ENCODE data around the gene OPTC.

The OPTC gene

GRCh38 chr1:203508463-203509073 lies 14.6 kb downstream of the OPTC start:
- Histone ChIP-seq H3K27ac (peak overlapping the region in 1 of 2 donors; percentile 8), H3K4me3 (no peak overlapping the region)
- DNase-seq (ENCODE audit: low spot score), result no peak
- TF ChIP-seq CTCF (IDR thresholded peaks at IDR 0.05), result no peak

- Histone ChIP-seq H3K27ac (no peak overlapping the region), H3K4me3 (no peak overlapping the region)
- no peak for TF ChIP-seq CTCF (IDR thresholded peaks at IDR 0.05)
- DNase-seq (ENCODE audit: low spot score), result no peak
Measured at GRCh38 chr1:203509135-203509534, 15.2 kb downstream of the OPTC start.

GRCh38 chr1:203511513-203511912 lies 17.6 kb downstream of the OPTC start:
- TF ChIP-seq CTCF (IDR thresholded peaks at IDR 0.05), result no peak
- Histone ChIP-seq H3K4me3 (no peak overlapping the region), H3K27ac (no peak overlapping the region)
- no peak for DNase-seq (ENCODE audit: low spot score)

- no peak for DNase-seq (ENCODE audit: low spot score)
- Histone ChIP-seq H3K4me3 (no peak overlapping the region), H3K27ac (no peak overlapping the region)
- no peak for TF ChIP-seq CTCF (IDR thresholded peaks at IDR 0.05)
Measured at GRCh38 chr1:203511930-203512329, 18.0 kb downstream of the OPTC start.

GRCh38 chr1:203512517-203512847 lies 18.5 kb downstream of the OPTC start:
- Histone ChIP-seq H3K27ac (peak overlapping the region in 1 of 2 donors; percentile 50), H3K4me3 (no peak overlapping the region)
- no peak for TF ChIP-seq CTCF (IDR thresholded peaks at IDR 0.05)
- no peak for DNase-seq (ENCODE audit: low spot score)

GRCh38 chr1:203512848-203513584 lies 19.1 kb downstream of the OPTC start:
- DNase-seq (ENCODE audit: low spot score), result no peak
- no peak for TF ChIP-seq CTCF (IDR thresholded peaks at IDR 0.05)
- Histone ChIP-seq H3K27ac (peak overlapping the region; percentile 33 to 50), H3K4me3 (no peak overlapping the region)

- no peak for DNase-seq (ENCODE audit: low spot score)
- TF ChIP-seq CTCF (IDR thresholded peaks at IDR 0.05), result no peak
- peak overlapping the region in 1 of 2 donors; percentile 50 for H3K27ac ChIP-seq
- no peak overlapping the region for H3K4me3 ChIP-seq
Measured at GRCh38 chr1:203513585-203514031, 19.7 kb downstream of the OPTC start.

Measured in coronary artery (tissue), 2 donors.